GM13977 (cell line): Measurements from ENCODE around the gene GPR27.

Experiments
- DNase-seq: peaks from one replicate; pipeline ENCODE4 v3.0.0; 2012; ENCODE audit warnings: low spot score
- CTCF ChIP-seq: IDR thresholded peaks from 2 replicates; pipeline ENCODE4 v1.5.1; 2012; ENCODE audit warnings: mild to moderate bottlenecking, control low read depth; ENCODE audit not compliant: insufficient read depth; ENCODE audit errors: extremely low read depth, missing control alignments
- in situ Hi-C: fragments of 300-500 bp; cut with MboI; formaldehyde crosslinking; loops from one replicate; pipeline ENCODE4 v1.12.0; 2022; ENCODE audit warnings: low sequenced_read_pairs, low pct_unique_long_range_greater_than_20kb, mixed read lengths, inconsistent platforms; ENCODE audit not compliant: unreplicated experiment

The GPR27 gene

GRCh38 chr3:71726146-71726545, 27.5 kb upstream of the GPR27 start:
- in situ Hi-C loops, result loop anchor here (10.0 kb wide), 1 partner anchor 1099 kb away; no protein-coding TSS in a partner anchor
- no peak for DNase-seq
- TF ChIP-seq CTCF, result no peak

- TF ChIP-seq CTCF, result no peak
- in situ Hi-C loops, result loop anchor here (10.0 kb wide), 1 partner anchor 1096 kb away; no protein-coding TSS in a partner anchor
- no peak for DNase-seq
These were observed 24.9 kb upstream of the GPR27 start for GRCh38 chr3:71728632-71729342.

GRCh38 chr3:71732637-71733036, 21.0 kb upstream of the GPR27 start:
- TF ChIP-seq CTCF, result no peak
- no peak for DNase-seq
- in situ Hi-C loops, result no loop called here

GRCh38 chr3:71733319-71733718, 20.3 kb upstream of the GPR27 start:
- TF ChIP-seq CTCF, result no peak
- no peak for DNase-seq
- in situ Hi-C loops, result no loop called here

GRCh38 chr3:71734881-71735280, 18.8 kb upstream of the GPR27 start:
- no peak for TF ChIP-seq CTCF
- no peak for DNase-seq
- in situ Hi-C loops, result no loop called here

GRCh38 chr3:71742621-71743020, 11.0 kb upstream of the GPR27 start:
- in situ Hi-C loops, result no loop called here
- DNase-seq, result no peak
- TF ChIP-seq CTCF, result no peak
